CD14-positive monocyte (primary cell): ENCODE results near the gene ACTL7A. TPM values are rescaled to one million over a fixed set of nuclear protein-coding genes. Genes with fewer than 3 reads are reported as not detected.

Source experiments
- DNase-seq, 3 donors: peaks; one replicate each; pipeline ENCODE4 v3.0.0-alpha.2; 2011 to 2022
- H2AFZ ChIP-seq: 2 replicates; pipeline ENCODE4 v1.6.0; 2012; ENCODE audit warnings: mild to moderate bottlenecking, low read depth, low read length, inconsistent platforms; ENCODE audit not compliant: insufficient read depth, poor library complexity, severe bottlenecking
- H3K27ac ChIP-seq, 2 donors: 1 replicate in 1 of 2; 2 replicates in 1 of 2; pipeline ENCODE4 v1.5.1; 2012 to 2013; ENCODE audit warnings: low read length in 2 of 2, control low read depth in 1 of 2, inconsistent platforms in 1 of 2, low read depth in 1 of 2, mild to moderate bottlenecking in 1 of 2
- H3K27me3 ChIP-seq, 2 donors: one replicate each; pipeline versions ENCODE4 v1.6.0 to v1.6.1; 2011 to 2013; ENCODE audit warnings: low read length in 2 of 2; ENCODE audit not compliant: control insufficient read depth in 2 of 2, insufficient read depth in 2 of 2
- H3K36me3 ChIP-seq, 2 donors: replicated peaks in 1 of 2; 1 replicate in 1 of 2; 2 replicates in 1 of 2; pipeline versions ENCODE4 v1.5.1 to v1.6.1; 2012 to 2013; ENCODE audit warnings: low read length in 2 of 2, control low read depth in 1 of 2, inconsistent platforms in 1 of 2, mild to moderate bottlenecking in 1 of 2; ENCODE audit not compliant: insufficient read depth in 2 of 2, control insufficient read depth in 1 of 2
- H3K4me1 ChIP-seq, 2 donors: 1 replicate in 1 of 2; 2 replicates in 1 of 2; pipeline versions ENCODE4 v1.5.1 to v1.6.1; 2012 to 2013; ENCODE audit warnings: low read length in 2 of 2, control low read depth in 1 of 2, inconsistent platforms in 1 of 2, mild to moderate bottlenecking in 1 of 2, moderate library complexity in 1 of 2; ENCODE audit not compliant: insufficient read depth in 2 of 2, control insufficient read depth in 1 of 2
- H3K4me2 ChIP-seq: replicated peaks from 2 replicates; pipeline ENCODE3; 2012; ENCODE audit warnings: low read length, moderate library complexity, mild to moderate bottlenecking; ENCODE audit not compliant: poor library complexity, severe bottlenecking; ENCODE audit errors: extremely low read depth
- H3K4me3 ChIP-seq, 3 experiments: fragments of 200-600 bp in 1 of 3; sonication (generic) in 1 of 3; replicated peaks in 1 of 3; 1 replicate in 2 of 3; 2 replicates in 1 of 3; pipeline ENCODE4 v1.5.1; 2011 to 2013; ENCODE audit warnings: low read length in 3 of 3, mild to moderate bottlenecking in 3 of 3, control low read depth in 2 of 3, low read depth in 2 of 3, inconsistent platforms in 1 of 3, moderate library complexity in 1 of 3
- H3K79me2 ChIP-seq: 2 replicates; pipeline ENCODE4 v1.6.0; 2012; ENCODE audit warnings: mild to moderate bottlenecking, control low read depth, inconsistent platforms, low read length, moderate library complexity; ENCODE audit not compliant: insufficient read depth
- H3K9ac ChIP-seq: 2 replicates; pipeline ENCODE4 v1.6.0; 2017; ENCODE audit warnings: low read length, mild to moderate bottlenecking; ENCODE audit not compliant: insufficient read depth, poor library complexity, severe bottlenecking
- H3K9me3 ChIP-seq, 2 donors: replicated peaks in 1 of 2; 1 replicate in 1 of 2; 2 replicates in 1 of 2; pipeline versions ENCODE4 v1.5.1 to v1.6.1; 2012 to 2013; ENCODE audit warnings: low read length in 2 of 2, control low read depth in 1 of 2; ENCODE audit not compliant: control insufficient read depth in 1 of 2, insufficient read depth in 1 of 2
- H4K20me1 ChIP-seq: 2 replicates; pipeline ENCODE4 v1.6.0; 2012; ENCODE audit warnings: mild to moderate bottlenecking, low read length, control low read depth, moderate library complexity; ENCODE audit not compliant: insufficient read depth
- H3K27ac Mint-ChIP-seq, 7 donors: one replicate each; pipeline ENCODE4 v1.8.0; 2020; ENCODE audit warnings: mild to moderate bottlenecking in 7 of 7, mixed read lengths in 7 of 7, moderate library complexity in 6 of 7, inconsistent platforms in 2 of 7
- H3K27me3 Mint-ChIP-seq, 3 donors: one replicate each; pipeline ENCODE4 v1.8.0; 2021 to 2022; ENCODE audit warnings: low read depth in 3 of 3, mild to moderate bottlenecking in 3 of 3, mixed read lengths in 3 of 3, moderate library complexity in 3 of 3, inconsistent platforms in 1 of 3
- H3K36me3 Mint-ChIP-seq, 2 donors: one replicate each; pipeline ENCODE4 v1.8.0; 2020; ENCODE audit warnings: mixed read lengths in 2 of 2, inconsistent platforms in 1 of 2, mild to moderate bottlenecking in 1 of 2
- H3K4me1 Mint-ChIP-seq: one replicate; pipeline ENCODE4 v1.8.0; 2020; ENCODE audit warnings: mild to moderate bottlenecking, mixed read lengths
- H3K4me3 Mint-ChIP-seq, 2 donors: one replicate each; pipeline ENCODE4 v1.8.0; 2020; ENCODE audit warnings: mild to moderate bottlenecking in 2 of 2, mixed read lengths in 2 of 2, moderate library complexity in 1 of 2
- H3K9me3 Mint-ChIP-seq, 7 donors: one replicate each; pipeline ENCODE4 v1.8.0; 2020 to 2022; ENCODE audit warnings: mixed read lengths in 7 of 7, mild to moderate bottlenecking in 6 of 7, moderate library complexity in 6 of 7, inconsistent platforms in 2 of 7
- WGBS: methylation state at CpG from one replicate; pipeline ENCODE4 v1.1.5; 2013; ENCODE audit warnings: missing lambda C conversion rate; ENCODE audit not compliant: insufficient coverage; 5-methylcytosine and 5-hydroxymethylcytosine counted together
- intact Hi-C, 2 donors: fragments of 100-400 bp; cut with micrococcal nuclease; formaldehyde crosslinking; loops; one replicate each; pipeline versions ENCODE4 v1.15.0 to v1.15.1; 2023
- polyA plus RNA-seq, 3 donors: library from polyadenylated mRNA; depleted of rRNA in 1 of 3; unstranded in 2 of 3; stranded (reverse) in 1 of 3; fragments of 300-500 nt in 2 of 3; fragments of >200 nt in 1 of 3; fragmentation: Illumina TruSeq in 2 of 3; gene quantifications; 1 replicate in 2 of 3; 2 replicates in 1 of 3; pipeline ENCODE4 v1.2.3, GENCODE V29; 2012 to 2021
- TF ChIP-seq, protein P1 (sequence below): fragments of 200-600 bp; IDR thresholded peaks from one replicate; pipeline ENCODE4 v1.8.0; 2022; ENCODE audit warnings: antibody characterized with exemption, mild to moderate bottlenecking

ACTL7A gene
- polyA plus RNA-seq, 3 donors, result not detected

DNA sequence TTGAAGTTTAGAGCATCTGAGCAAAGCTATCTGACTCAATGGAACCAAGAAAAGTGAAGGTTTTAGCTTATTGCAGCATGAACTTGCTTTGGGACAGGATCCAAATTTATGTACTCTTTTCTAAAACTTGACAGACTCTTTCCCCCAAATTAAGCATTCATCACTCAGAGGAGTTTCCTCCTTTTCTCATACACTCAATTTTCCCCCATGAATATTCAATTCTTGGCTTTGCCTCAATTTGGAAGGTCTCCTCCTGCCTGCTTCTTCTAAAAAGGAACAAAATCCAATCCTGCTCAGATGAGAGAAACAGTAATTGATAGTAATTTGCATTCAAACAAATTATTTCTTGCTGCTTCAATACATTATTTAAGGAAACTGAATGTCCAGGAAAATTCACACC, 5.0 kb downstream of the ACTL7A start:
- H3K36me3 ChIP-seq, result peaks cover 20 to 33% of the 10 kb centered on the region in 2 donors
- no peaks in the 10 kb centered on the region for H3K27me3 ChIP-seq
- H3K4me1 Mint-ChIP-seq, result no peaks in the 10 kb centered on the region
- H3K27ac ChIP-seq, result no peak overlapping the region
- H4K20me1 ChIP-seq, result no peaks in the 10 kb centered on the region
- H3K4me1 ChIP-seq, result no peaks in the 10 kb centered on the region
- H3K4me3 ChIP-seq, result no peak overlapping the region
- TF ChIP-seq, protein P1, sequence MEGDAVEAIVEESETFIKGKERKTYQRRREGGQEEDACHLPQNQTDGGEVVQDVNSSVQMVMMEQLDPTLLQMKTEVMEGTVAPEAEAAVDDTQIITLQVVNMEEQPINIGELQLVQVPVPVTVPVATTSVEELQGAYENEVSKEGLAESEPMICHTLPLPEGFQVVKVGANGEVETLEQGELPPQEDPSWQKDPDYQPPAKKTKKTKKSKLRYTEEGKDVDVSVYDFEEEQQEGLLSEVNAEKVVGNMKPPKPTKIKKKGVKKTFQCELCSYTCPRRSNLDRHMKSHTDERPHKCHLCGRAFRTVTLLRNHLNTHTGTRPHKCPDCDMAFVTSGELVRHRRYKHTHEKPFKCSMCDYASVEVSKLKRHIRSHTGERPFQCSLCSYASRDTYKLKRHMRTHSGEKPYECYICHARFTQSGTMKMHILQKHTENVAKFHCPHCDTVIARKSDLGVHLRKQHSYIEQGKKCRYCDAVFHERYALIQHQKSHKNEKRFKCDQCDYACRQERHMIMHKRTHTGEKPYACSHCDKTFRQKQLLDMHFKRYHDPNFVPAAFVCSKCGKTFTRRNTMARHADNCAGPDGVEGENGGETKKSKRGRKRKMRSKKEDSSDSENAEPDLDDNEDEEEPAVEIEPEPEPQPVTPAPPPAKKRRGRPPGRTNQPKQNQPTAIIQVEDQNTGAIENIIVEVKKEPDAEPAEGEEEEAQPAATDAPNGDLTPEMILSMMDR, result no peak
- DNase-seq, result no peak
- no peak overlapping the region for H3K9ac ChIP-seq
- H3K4me2 ChIP-seq, result no peak overlapping the region
- H3K9me3 Mint-ChIP-seq, result peaks cover 0 to 10% (median 5%) of the 10 kb centered on the region in 7 donors
- no peaks in the 10 kb centered on the region for H3K79me2 ChIP-seq
- H3K27me3 Mint-ChIP-seq, result peaks cover 0 to 3% (median 0%) of the 10 kb centered on the region in 3 donors
- H2AFZ ChIP-seq, result no peak overlapping the region
- H3K27ac Mint-ChIP-seq, result no peak overlapping the region
- H3K36me3 Mint-ChIP-seq, result peaks cover 39 to 48% of the 10 kb centered on the region in 2 donors
- intact Hi-C loops, result no loop called here
- H3K9me3 ChIP-seq, result peaks cover 4 to 8% of the 10 kb centered on the region in 2 donors
- no peak overlapping the region for H3K4me3 Mint-ChIP-seq

DNA sequence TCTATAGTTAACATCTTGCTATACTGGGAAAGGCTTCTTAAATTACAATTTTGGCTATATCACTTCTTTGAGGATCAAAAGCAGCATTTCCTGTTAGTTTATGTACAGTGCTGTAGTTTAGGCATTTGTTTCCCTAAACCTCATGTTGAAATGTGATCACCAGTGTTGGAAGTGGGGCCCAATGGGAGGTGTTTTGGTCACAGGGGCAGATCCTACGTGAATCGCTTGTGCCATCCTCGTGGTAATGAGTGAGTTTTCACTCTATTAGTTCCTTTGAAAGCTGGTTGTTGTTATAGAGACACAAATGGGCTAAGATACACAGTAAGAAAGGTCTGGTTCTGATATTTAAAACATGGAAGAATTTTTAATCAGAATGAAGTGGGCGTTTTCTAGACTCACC, 5.8 kb downstream of the ACTL7A start:
- 91% methylated on average over 3 of the region's 4 CpGs for WGBS
- H2AFZ ChIP-seq, result no peak overlapping the region
- H3K27ac ChIP-seq, result no peak overlapping the region
- H3K4me1 Mint-ChIP-seq, result no peaks in the 10 kb centered on the region
- H3K9me3 ChIP-seq, result peaks cover 4 to 10% of the 10 kb centered on the region in 2 donors
- H3K4me1 ChIP-seq, result no peaks in the 10 kb centered on the region
- no peak overlapping the region for H3K9ac ChIP-seq
- peaks cover 0 to 3% (median 0%) of the 10 kb centered on the region in 3 donors for H3K27me3 Mint-ChIP-seq
- no peaks in the 10 kb centered on the region for H3K27me3 ChIP-seq
- no peaks in the 10 kb centered on the region for H4K20me1 ChIP-seq
- intact Hi-C loops, result no loop called here
- peak overlapping the region in 1 of 7 donors; percentile 40 for H3K27ac Mint-ChIP-seq
- H3K79me2 ChIP-seq, result no peaks in the 10 kb centered on the region
- H3K9me3 Mint-ChIP-seq, result peaks cover 0 to 17% (median 5%) of the 10 kb centered on the region in 7 donors
- no peak for DNase-seq
- H3K4me2 ChIP-seq, result no peak overlapping the region
- no peak overlapping the region for H3K4me3 ChIP-seq
- peaks cover 21 to 41% of the 10 kb centered on the region in 2 donors for H3K36me3 ChIP-seq
- TF ChIP-seq, protein P1, result no peak
- H3K4me3 Mint-ChIP-seq, result no peak overlapping the region
- H3K36me3 Mint-ChIP-seq, result peaks cover 44 to 53% of the 10 kb centered on the region in 2 donors
